DOHH2 (cell line): Measurements from ENCODE around the gene HAX1.

Source experiments
- EZH2phosphoT487 ChIP-seq: fragments of 200-600 bp; sonication (generic); IDR thresholded peaks from 2 replicates; pipeline ENCODE4 v1.6.1; 2017; ENCODE audit warnings: borderline replicate concordance, mild to moderate bottlenecking, antibody characterized with exemption, low read length, moderate library complexity, mixed read lengths
- TF ChIP-seq, protein P1 (sequence below): fragments of 200-600 bp; sonication (generic); IDR thresholded peaks from one replicate; pipeline ENCODE4 v1.5.1; 2014; ENCODE audit warnings: antibody characterized with exemption, mild to moderate bottlenecking, low read depth, low read length; ENCODE audit not compliant: poor library complexity, severe bottlenecking

DNA sequence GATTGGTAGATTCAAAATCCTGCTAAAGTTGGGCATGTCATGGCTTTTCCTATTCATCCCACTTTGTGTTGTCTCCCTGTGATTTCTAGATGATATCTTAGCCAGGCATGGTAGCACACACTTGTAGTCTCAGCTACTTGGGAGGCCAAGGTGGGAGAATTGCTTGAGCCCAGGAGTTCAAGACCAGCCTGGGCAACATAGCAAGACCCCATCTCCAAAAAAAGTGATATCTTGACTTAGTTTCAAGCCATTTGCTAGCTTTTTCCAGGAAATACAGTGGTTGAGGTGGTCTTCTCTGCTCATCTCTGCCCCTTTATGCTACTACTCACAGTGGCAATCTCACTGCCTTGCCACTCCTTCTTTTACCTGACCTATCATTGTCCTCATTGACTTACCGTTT is 12.3 kb upstream of the HAX1 start:
- TF ChIP-seq, protein P1, sequence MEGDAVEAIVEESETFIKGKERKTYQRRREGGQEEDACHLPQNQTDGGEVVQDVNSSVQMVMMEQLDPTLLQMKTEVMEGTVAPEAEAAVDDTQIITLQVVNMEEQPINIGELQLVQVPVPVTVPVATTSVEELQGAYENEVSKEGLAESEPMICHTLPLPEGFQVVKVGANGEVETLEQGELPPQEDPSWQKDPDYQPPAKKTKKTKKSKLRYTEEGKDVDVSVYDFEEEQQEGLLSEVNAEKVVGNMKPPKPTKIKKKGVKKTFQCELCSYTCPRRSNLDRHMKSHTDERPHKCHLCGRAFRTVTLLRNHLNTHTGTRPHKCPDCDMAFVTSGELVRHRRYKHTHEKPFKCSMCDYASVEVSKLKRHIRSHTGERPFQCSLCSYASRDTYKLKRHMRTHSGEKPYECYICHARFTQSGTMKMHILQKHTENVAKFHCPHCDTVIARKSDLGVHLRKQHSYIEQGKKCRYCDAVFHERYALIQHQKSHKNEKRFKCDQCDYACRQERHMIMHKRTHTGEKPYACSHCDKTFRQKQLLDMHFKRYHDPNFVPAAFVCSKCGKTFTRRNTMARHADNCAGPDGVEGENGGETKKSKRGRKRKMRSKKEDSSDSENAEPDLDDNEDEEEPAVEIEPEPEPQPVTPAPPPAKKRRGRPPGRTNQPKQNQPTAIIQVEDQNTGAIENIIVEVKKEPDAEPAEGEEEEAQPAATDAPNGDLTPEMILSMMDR: no peak
- no peak for TF ChIP-seq EZH2phosphoT487
